Measurements from ENCODE around the gene NCOA3. TPM values are rescaled to one million over a fixed set of nuclear protein-coding genes. Genes with fewer than 3 reads are reported as not detected.

The NCOA3 gene
- total and polyA plus RNA-seq, 10 of the 15 experiments (the other 5 are each of a cell fraction or from before 2014, with no cell fraction given), result 16.9 to 96.2 (median 73.6) TPM

GRCh38 chr20:47465335-47466090 lies 36.2 kb upstream of the NCOA3 start:
- Histone ChIP-seq H3K79me2 (ENCODE audit: control insufficient read depth, insufficient read depth, low read length) (no peaks in the 10 kb centered on the region), H3K4me3 (no peak overlapping the region), H3K9ac (ENCODE audit: control insufficient read depth, insufficient read depth, low read length) (no peak overlapping the region), H2AFZ (ENCODE audit: control insufficient read depth, low read depth, low read length) (no peak overlapping the region), H4K20me1 (ENCODE audit: control insufficient read depth, insufficient read depth) (no peaks in the 10 kb centered on the region), H3K4me2 (ENCODE audit: control insufficient read depth, insufficient read depth) (no peak overlapping the region), H3K27ac (ENCODE audit: control insufficient read depth, insufficient read depth) (no peak overlapping the region), H3K27me3 (replicated peaks in 1 of 2; ENCODE audit: control insufficient read depth in 2 of 2, insufficient read depth in 2 of 2, low read length in 1 of 2) (no peaks in the 10 kb centered on the region), H3K9me3 (replicated peaks; ENCODE audit: control insufficient read depth, insufficient read depth, low read length) (no peaks in the 10 kb centered on the region; the same call in 2 of the 3 replicates), H3K4me1 (ENCODE audit: control insufficient read depth, insufficient read depth, low read length) (peaks cover 35% of the 10 kb centered on the region), H3K36me3 (ENCODE audit: control insufficient read depth in 2 of 2, insufficient read depth in 2 of 2, low read length in 1 of 2) (no peaks in the 10 kb centered on the region)
- FAIRE-seq (no peak), ATAC-seq (no peak), DNase-seq (ENCODE audit: low read depth, low spot score) (no peak)
- 93% methylated on average over 16 of the region's 16 CpGs for WGBS (ENCODE audit: insufficient coverage, insufficient replicate concordance, low lambda C conversion rate, missing lambda C conversion rate)
- SMC1A ChIA-PET (ENCODE audit: uncharacterized antibody, unreplicated experiment), result interaction anchor here (3.7 kb wide), 1 partner anchor 8 kb away, joined by 30 read pairs; no protein-coding TSS in a partner anchor
- no peak for TF ChIP-seq NRF1 (conservative IDR thresholded peaks at IDR 0.05; ENCODE audit: low read depth, low read length)
- no peak for TF ChIP-seq SPI1 (IDR thresholded peaks at IDR 0.05; ENCODE audit: borderline replicate concordance, insufficient read depth, low read depth, low read length)
- no peak for TF ChIP-seq RCOR1 (conservative IDR thresholded peaks at IDR 0.05; ENCODE audit: low read depth, low read length)
- TF ChIP-seq NFYB (IDR thresholded peaks at IDR 0.05; ENCODE audit: insufficient read depth, low read depth, low read length), result peak; percentile 50; the same call in 1 of the 2 replicates
- in situ Hi-C loops (cut with MboI) (no loop called here), intact Hi-C loops (cut with micrococcal nuclease; ENCODE audit: unreplicated experiment) (no loop called here)
- POLR2A ChIA-PET, result interaction anchor here (3.1 kb wide), 1 partner anchor 21 kb away, joined by 22 read pairs; no protein-coding TSS in a partner anchor
- CTCF ChIA-PET, result no interaction called here
- RAD21 ChIA-PET (ENCODE audit: unreplicated experiment), result no interaction called here
- no TSS peak for BruUV-seq (replicated peaks)

GRCh38 chr20:47466213-47466612 lies 35.5 kb upstream of the NCOA3 start:
- ChIA-PET RAD21 (ENCODE audit: unreplicated experiment) (interaction anchor here (0.9 to 2.3 kb wide), 5 partner anchors 8 to 54 kb away, joined by 4 to 17 read pairs (median 6); no protein-coding TSS in a partner anchor), SMC1A (ENCODE audit: uncharacterized antibody, unreplicated experiment) (interaction anchor here (0.7 to 10.1 kb wide), 5 partner anchors 9 to 74 kb away, joined by 3 to 142 read pairs (median 13); no protein-coding TSS in a partner anchor), CTCF (interaction anchor here (1.3 kb wide), 1 partner anchor 10 kb away, joined by 9 read pairs; no protein-coding TSS in a partner anchor), POLR2A (interaction anchor here (0.6 to 3.1 kb wide), 5 partner anchors 11 to 53 kb away, joined by 3 to 23 read pairs (median 4); no protein-coding TSS in a partner anchor)
- WGBS (ENCODE audit: insufficient coverage, insufficient replicate concordance, low lambda C conversion rate, missing lambda C conversion rate), result 98% methylated on average over 2 of the region's 2 CpGs
- no peak overlapping the region for H3K9ac ChIP-seq (ENCODE audit: control insufficient read depth, insufficient read depth, low read length)
- no TSS peak for BruUV-seq (replicated peaks)
- no peaks in the 10 kb centered on the region for H4K20me1 ChIP-seq (ENCODE audit: control insufficient read depth, insufficient read depth)
- no peaks in the 10 kb centered on the region for H3K79me2 ChIP-seq (ENCODE audit: control insufficient read depth, insufficient read depth, low read length)
- H3K4me2 ChIP-seq (ENCODE audit: control insufficient read depth, insufficient read depth), result no peak overlapping the region
- no peak overlapping the region for H3K4me3 ChIP-seq
- H2AFZ ChIP-seq (ENCODE audit: control insufficient read depth, low read depth, low read length), result no peak overlapping the region
- H3K36me3 ChIP-seq (ENCODE audit: control insufficient read depth in 2 of 2, insufficient read depth in 2 of 2, low read length in 1 of 2), result no peaks in the 10 kb centered on the region
- H3K27me3 ChIP-seq (replicated peaks in 1 of 2; ENCODE audit: control insufficient read depth in 2 of 2, insufficient read depth in 2 of 2, low read length in 1 of 2), result no peaks in the 10 kb centered on the region
- intact Hi-C loops (cut with micrococcal nuclease; ENCODE audit: unreplicated experiment), result no loop called here
- DNase-seq (ENCODE audit: low read depth, low spot score), result no peak
- no peak overlapping the region for H3K27ac ChIP-seq (ENCODE audit: control insufficient read depth, insufficient read depth)
- 0 out of 2 replicates have a peak, but pooled peaks have one; percentile 36 for TF ChIP-seq NFXL1 (IDR thresholded peaks at IDR 0.05; ENCODE audit: borderline replicate concordance)
- TF ChIP-seq CBFB (IDR thresholded peaks at IDR 0.05; ENCODE audit: low read depth), result no peak
- no peak for TF ChIP-seq RUNX3 (IDR thresholded peaks at IDR 0.05; ENCODE audit: low read length)
- no peak for TF ChIP-seq MEF2B (IDR thresholded peaks at IDR 0.05; ENCODE audit: partially characterized antibody, poor library complexity, severe bottlenecking)
- in situ Hi-C loops (cut with MboI), result no loop called here
- H3K9me3 ChIP-seq (replicated peaks; ENCODE audit: control insufficient read depth, insufficient read depth, low read length), result no peaks in the 10 kb centered on the region; the same call in 2 of the 3 replicates
- no peak for ATAC-seq
- peaks cover 35% of the 10 kb centered on the region for H3K4me1 ChIP-seq (ENCODE audit: control insufficient read depth, insufficient read depth, low read length)
- no peak for FAIRE-seq

Measured in GM12878 (cell line).